HG02938 (cell line): ENCODE data around the gene TSACC.
"Not testable (repeated sequence)": the region's sequence is repeated elsewhere in the genome, so short reads cannot be mapped to it uniquely, and the experiment has no call there.

ENCODE experiments used
- ATAC-seq: cut with Tn5 transposase; IDR thresholded peaks from one replicate; pipeline ENCODE4 v1.9.1; 2021; ENCODE audit warnings: mild to moderate bottlenecking, moderate library complexity; ENCODE audit not compliant: unreplicated experiment

Gene TSACC

DNA sequence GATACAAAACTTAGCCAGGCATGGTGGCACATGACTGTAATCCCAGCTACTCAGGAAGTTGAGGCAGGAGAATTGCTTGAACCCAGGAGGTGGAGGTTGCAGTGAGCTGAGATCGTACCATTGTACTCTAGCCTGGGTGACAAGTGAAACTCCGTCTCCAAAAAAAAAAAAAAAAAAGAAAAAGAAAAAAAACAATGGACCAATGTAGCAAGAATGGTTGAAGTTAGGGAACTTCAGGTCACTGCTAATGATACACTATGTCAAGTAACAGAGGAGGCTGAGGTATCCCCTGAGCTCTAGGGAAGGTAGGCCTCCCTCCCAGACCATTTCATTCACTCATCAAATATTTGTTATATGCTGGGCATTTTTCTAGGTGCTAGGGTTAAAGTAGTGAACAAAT, 7.7 kb downstream of the TSACC start:
- ATAC-seq: not testable (repeated sequence)

DNA sequence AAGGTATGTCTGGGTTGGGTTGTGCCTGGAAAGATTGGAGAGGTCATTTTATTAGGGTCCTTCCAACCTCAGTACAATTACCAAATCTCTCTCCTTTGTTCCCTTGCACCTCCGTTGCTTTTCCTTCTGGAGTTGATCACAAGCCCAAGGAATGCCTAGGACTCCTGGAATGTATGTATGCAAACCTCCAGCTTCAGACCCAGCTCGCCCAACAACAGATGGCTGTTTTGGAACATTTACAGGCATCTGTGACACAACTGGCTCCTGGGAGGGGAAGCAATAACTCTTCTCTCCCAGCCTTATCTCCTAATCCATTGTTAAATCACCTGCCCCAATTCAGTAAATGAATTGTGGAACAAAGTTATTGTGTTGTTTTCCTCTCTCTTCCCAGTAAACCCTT, 8.3 kb downstream of the TSACC start:
- ATAC-seq: no peak

DNA sequence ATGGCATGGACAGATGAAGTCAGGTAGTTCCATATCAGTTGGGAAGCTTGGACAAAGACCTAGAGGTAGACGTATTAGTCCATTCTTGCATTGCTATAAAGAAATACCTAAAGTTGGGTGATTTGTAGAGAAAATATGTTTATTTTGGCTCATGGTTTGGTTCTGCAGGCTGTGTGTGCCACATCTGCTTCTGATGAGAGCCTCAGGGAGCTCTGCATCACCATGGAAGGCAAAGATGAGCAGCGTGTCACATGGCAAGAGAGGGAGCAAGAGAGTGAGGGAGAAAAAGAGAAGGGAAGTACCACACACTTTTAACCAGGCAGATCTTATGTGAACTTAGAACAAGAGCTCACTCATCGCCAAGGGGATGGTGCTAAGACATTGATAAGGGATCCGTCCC, 9.0 kb downstream of the TSACC start:
- ATAC-seq: no peak

DNA sequence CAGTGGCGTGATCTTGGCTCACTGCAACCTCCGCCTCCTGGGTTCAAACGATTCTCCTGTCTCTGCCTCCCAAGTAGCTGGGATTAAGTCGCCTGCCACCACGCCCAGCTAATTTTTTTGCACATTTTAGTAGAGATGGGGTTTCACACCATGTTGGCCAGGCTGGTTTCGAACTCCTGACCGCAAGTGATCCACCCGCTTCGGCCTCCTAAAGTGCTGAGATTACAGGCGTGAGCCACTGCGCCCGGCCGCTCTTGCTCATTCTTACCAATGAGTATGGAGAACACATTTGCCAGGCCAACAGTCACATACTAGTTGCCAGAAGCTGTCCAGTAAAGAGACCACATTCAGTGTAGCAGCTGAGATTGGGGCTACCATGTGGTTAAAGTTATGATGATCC, 14.2 kb downstream of the TSACC start:
- ATAC-seq: not testable (repeated sequence)

DNA sequence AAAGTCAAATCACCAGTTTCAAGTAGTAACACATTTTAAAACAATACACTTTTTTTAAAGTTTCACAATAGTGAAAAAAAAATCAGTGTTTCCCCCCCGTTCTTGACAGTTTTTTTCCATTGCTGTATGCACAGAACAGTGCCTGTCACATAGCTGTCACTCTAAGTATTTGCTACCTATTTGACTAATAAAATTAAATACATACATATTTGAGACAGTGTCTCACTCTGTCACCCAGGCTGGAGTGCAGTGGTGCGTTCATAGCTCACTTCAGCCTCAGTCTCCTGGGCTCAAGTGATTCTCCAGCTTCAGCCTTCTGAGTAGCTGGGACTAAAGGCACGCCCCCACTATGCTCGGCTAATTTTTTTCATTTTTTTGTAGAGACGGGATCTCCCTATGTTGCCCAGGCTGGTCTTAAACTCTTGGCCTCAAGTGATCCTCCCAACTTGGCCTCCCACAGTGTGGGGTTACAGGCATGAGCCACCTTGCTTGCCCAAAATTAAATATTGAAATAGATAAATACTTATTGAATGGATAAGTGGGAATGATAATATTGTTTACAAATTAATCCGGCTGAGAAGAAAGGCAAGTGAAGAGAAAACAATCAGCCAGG, 18.0 kb downstream of the TSACC start:
- ATAC-seq: no peak

GRCh38 chr1:156356875-156357534, 18.7 kb downstream of the TSACC start:
- ATAC-seq: no peak

- no peak for ATAC-seq
Observed at GRCh38 chr1:156357977-156358376, 19.7 kb downstream of the TSACC start.

- ATAC-seq: no peak
Observed at GRCh38 chr1:156358641-156359040, 20.3 kb downstream of the TSACC start.

- ATAC-seq: no peak
Observed at GRCh38 chr1:156359249-156359648, 20.9 kb downstream of the TSACC start.

DNA sequence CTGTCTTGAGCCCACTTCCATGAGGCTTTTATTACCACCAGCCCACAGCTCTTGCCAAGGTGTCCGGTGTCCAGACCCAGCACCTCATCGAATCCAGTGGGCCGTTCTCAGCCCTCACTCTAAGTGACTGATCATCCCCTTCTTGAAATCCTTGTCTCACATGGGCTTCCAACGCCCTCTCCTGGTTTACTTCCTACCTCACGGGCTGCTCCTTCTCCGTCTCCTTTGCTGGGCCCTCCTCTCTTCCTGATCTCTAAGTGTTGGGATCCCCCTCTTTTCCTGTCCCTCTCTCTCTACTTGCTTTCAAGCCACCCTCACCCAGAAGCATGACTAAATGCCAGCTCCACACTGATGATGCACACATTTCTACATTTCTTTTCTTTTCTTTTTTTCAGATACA, 21.6 kb downstream of the TSACC start:
- no peak for ATAC-seq

- no peak for ATAC-seq
Observed at GRCh38 chr1:156360534-156360933, 22.2 kb downstream of the TSACC start.

DNA sequence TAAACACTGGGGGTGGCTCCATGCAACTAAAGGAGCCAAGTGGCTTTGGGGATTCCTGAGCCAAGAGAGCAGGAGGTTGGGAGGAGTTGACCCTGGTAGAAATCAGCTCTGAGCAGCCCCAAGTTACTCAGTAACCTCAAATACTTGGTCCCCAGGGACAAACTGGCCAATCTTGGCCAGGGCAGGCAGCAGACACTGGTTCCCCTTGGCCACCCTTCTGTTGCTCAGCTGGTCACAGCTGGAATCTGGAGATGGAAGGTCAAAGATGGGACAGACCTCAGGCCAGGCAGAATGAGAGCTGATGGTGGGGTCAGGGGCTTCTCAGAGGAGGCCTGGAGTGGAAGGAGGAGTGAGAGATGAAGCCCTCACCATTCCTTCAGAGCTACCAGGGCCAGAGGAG, 27.4 kb downstream of the TSACC start:
- no peak for ATAC-seq

DNA sequence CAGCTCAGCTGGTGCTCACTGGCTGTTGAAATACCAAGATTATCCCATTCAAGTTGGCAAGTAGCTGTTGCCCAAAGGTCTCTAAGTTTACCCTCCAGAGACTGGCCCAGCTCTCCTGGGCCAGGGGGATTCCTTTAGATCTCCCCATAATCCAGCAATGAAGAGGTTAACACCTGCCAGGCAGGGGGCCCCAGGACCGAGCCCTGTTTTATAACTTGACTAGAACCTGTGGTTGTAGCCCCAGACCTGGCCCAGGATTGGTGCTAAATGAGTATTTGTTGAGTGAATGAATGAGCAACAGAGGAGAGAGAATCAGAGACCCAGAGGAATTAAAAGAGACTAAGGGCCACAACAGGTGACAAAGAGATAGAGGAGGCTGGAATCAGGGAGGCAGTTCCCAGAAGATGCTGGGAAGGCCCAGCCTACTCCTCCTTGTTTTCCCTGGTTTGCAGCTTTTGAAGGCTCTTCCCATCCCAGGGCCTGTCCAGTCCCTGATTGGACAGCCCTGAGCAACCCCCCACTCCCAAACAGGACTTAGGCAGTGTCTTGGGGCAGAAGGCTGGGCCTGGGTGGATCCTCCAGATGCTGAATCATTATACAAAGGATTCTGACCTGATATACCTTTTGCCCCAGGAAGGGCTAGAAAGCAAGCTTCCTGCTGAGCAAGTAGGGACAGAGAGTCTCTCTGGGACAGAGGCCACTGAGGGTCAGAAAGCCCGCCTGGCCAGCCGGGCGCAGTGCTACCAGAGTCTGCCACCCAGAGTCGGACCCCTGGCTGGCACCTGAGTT, 28.2 kb downstream of the TSACC start:
- no peak for ATAC-seq

DNA sequence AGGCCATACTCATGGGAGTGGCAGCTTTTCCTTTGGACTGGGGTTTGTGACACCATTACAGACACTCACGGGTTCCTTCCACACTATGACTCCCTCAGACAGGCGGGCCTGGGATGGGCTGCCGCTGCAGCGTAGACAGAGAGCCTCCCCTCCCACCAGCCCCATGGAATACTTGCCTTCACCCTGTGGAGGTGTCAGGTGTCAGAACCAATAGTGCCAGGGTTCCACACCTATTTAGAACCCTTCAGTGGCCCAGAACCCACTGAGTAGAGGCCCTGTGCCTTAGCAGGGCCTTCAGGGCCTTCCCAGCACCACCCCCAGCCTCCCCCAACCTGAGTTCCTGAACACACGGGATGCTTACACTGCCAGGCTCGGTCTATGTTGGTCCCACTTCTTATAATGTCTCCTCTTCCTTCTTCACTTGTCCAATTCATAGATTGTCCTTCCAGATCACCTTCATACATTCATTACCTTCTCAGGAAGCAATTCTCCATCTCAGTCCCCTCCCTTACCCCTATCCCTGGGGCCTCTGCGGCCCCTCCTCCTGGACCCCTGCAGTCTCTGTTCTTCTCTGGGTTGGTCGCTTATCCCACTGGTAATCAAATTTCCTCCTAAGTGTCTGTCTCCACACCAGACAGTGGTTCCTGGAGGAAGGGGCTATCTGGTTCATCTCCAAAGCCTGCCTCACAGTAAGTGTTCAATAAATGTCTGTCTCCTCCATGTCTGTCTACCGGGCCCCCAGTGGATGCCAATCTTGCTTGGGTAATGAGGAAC, 29.2 kb downstream of the TSACC start:
- ATAC-seq: no peak

- no peak for ATAC-seq
Observed at GRCh38 chr1:156368157-156368658, 29.9 kb downstream of the TSACC start.

DNA sequence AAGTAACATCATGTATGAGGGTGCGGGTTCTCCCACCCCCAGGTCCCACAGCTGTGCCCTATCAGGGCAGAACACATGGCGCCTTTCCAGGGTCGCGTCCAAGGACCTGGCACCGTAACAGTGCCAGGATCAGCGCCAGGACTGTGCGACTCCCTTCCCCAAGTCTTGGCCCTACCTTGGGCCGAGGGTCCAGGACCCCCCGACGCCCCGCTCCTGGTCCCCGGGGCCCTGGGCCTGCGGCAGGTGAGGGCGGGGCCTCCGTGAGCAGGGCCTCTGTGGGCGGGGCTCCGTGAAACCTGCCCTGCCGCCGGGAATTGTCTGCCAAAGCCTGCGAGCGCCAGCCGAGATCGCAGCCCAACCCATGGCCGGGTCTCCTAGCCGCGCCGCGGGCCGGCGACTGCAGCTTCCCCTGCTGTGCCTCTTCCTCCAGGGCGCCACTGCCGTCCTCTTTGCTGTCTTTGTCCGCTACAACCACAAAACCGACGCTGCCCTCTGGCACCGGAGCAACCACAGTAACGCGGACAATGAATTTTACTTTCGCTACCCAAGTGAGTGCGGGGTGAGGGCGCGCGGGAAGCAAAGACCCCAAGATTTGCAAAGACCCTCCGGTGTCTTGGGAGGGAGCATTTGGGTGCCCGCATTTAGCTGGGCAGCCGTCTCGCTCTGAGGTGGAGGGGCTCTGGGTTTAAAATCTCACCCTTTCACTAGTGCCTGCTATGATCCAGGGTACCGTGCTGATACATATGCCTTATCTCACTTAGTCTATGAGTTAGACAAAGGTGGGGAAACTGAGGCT, 30.8 kb downstream of the TSACC start, which contains the start of gene RHBG:
TSS of gene RHBG (plus strand) at position 323 of the 796 bp plus-strand sequence. CDS start at position 362, 39 bp downstream.
- ATAC-seq: no peak

DNA sequence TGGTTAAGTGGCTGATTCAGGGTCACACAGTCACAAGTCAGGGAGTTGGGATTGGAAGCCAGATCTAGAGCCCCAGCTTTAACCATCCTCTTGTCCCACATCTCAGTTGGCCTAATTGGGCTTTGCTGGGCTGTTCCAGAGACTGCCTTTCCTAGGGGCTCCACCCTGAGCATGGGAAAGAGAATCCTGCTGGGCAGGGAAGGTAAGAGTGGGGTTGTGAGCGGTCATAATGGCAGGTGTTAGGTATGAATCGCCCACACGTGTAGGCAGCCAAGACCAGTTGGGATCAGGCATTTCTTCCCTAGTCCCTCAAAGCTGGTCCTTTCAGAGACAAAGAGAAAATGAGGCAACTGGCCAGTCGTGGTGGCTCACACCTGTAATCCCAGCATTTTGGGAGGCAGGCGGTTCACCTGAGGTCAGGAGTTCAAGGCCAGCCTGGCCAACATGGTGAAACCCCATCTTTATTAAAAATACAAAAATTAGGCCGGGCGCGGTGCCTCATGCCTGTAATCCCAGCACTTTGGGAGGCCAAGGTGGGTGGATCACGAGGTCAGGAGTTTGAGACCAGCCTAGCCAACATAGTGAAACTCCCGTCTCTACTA, 31.5 kb downstream of the TSACC start:
- not testable (repeated sequence) for ATAC-seq

- no peak for ATAC-seq
Observed at GRCh38 chr1:156371553-156372264, 33.4 kb downstream of the TSACC start.

GRCh38 chr1:156372265-156372586, 33.9 kb downstream of the TSACC start:
- no peak for ATAC-seq
